ENCODE data around the gene CAMSAP1. TPM values are rescaled to one million over a fixed set of nuclear protein-coding genes. Genes with fewer than 3 reads are reported as not detected.

The CAMSAP1 gene
- total RNA-seq, 1 experiment from 2014 or later, result 16.7 TPM

DNA sequence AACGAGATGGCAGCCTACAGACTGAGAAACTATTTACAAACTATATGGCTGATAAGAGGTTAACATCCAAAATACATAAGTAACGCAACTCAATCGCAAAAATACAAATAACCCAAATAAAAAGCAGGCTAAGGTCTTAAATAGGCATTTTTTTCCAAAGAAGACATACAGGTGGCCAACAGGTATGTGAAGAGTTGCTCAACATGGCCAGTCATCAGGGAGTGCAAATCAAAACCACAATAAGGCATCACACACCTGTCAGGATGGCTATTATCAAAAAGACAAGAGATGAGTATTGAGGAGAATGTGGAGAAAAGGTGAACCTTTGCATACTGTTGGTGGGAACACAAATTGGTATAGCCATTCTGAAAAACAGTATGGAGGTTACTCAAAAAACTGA lies 73.5 kb downstream of the CAMSAP1 start:
- no peak overlapping the region for H3K4me3 ChIP-seq
- no peak overlapping the region for H2AFZ ChIP-seq
- H3K4me2 ChIP-seq, result no peak overlapping the region
- no peaks in the 10 kb centered on the region for H3K79me2 ChIP-seq (ENCODE audit: low read depth)
- TF ChIP-seq, protein P1, sequence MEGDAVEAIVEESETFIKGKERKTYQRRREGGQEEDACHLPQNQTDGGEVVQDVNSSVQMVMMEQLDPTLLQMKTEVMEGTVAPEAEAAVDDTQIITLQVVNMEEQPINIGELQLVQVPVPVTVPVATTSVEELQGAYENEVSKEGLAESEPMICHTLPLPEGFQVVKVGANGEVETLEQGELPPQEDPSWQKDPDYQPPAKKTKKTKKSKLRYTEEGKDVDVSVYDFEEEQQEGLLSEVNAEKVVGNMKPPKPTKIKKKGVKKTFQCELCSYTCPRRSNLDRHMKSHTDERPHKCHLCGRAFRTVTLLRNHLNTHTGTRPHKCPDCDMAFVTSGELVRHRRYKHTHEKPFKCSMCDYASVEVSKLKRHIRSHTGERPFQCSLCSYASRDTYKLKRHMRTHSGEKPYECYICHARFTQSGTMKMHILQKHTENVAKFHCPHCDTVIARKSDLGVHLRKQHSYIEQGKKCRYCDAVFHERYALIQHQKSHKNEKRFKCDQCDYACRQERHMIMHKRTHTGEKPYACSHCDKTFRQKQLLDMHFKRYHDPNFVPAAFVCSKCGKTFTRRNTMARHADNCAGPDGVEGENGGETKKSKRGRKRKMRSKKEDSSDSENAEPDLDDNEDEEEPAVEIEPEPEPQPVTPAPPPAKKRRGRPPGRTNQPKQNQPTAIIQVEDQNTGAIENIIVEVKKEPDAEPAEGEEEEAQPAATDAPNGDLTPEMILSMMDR (conservative IDR thresholded peaks at IDR 0.05), result no peak
- no peak for TF ChIP-seq EZH2 (IDR thresholded peaks at IDR 0.05; ENCODE audit: low read depth)
- H3K9me2 ChIP-seq (ENCODE audit: insufficient read depth), result no peaks in the 10 kb centered on the region
- DNase-seq, result no peak
- H3K27ac ChIP-seq, result no peak overlapping the region
- ChIA-PET POLR2A (ENCODE audit: unreplicated experiment) (no interaction called here), CTCF (no interaction called here)
- no TSS peak for BruUV-seq (replicated peaks)
- intact Hi-C loops (cut with micrococcal nuclease; ENCODE audit: unreplicated experiment), result no loop called here
- H3F3A ChIP-seq (ENCODE audit: insufficient read depth, low read depth), result no peaks in the 10 kb centered on the region
- H4K20me1 ChIP-seq (ENCODE audit: insufficient read depth), result no peaks in the 10 kb centered on the region
- no peaks in the 10 kb centered on the region for H3K9me3 ChIP-seq (ENCODE audit: insufficient read depth, low read depth)
- no peaks in the 10 kb centered on the region for H3K27me3 ChIP-seq (ENCODE audit: insufficient read depth, low read depth)
- H3K4me1 ChIP-seq (replicated peaks; ENCODE audit: insufficient read depth), result no peaks in the 10 kb centered on the region
- no peaks in the 10 kb centered on the region for H3K36me3 ChIP-seq (ENCODE audit: low read depth)

DNA sequence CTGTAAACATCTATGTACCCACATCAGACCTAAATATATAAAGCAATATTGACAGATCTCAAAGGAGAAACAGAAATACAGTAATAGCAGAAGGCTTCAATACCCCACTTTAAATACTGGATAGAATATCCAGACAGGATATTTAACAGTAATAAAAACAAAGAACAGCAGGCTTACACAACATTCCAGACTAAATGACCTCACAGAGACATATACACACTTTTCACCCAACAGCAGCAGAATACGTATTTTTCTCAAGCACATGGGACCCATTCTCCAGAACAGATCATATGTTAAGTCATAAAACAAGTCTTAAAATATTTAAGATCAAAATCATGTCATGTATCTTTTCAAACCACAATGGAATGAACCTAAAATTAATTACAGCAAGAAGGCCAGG lies 76.8 kb downstream of the CAMSAP1 start:
- Histone ChIP-seq H3K4me2 (no peak overlapping the region), H3K36me3 (ENCODE audit: low read depth) (no peaks in the 10 kb centered on the region), H3K27me3 (ENCODE audit: insufficient read depth, low read depth) (no peaks in the 10 kb centered on the region), H3K9me2 (ENCODE audit: insufficient read depth) (no peaks in the 10 kb centered on the region), H3K9me3 (ENCODE audit: insufficient read depth, low read depth) (no peaks in the 10 kb centered on the region), H2AFZ (no peak overlapping the region), H3K4me3 (no peak overlapping the region), H4K20me1 (ENCODE audit: insufficient read depth) (no peaks in the 10 kb centered on the region), H3K27ac (no peak overlapping the region), H3K79me2 (ENCODE audit: low read depth) (no peaks in the 10 kb centered on the region), H3K4me1 (replicated peaks; ENCODE audit: insufficient read depth) (no peaks in the 10 kb centered on the region), H3F3A (ENCODE audit: insufficient read depth, low read depth) (no peaks in the 10 kb centered on the region)
- DNase-seq, result no peak
- POLR2A ChIA-PET (ENCODE audit: unreplicated experiment), result no interaction called here
- intact Hi-C loops (cut with micrococcal nuclease; ENCODE audit: unreplicated experiment), result no loop called here
- TF ChIP-seq EZH2 (IDR thresholded peaks at IDR 0.05; ENCODE audit: low read depth), result no peak
- TF ChIP-seq, protein P1 (conservative IDR thresholded peaks at IDR 0.05), result no peak
- CTCF ChIA-PET, result no interaction called here
- BruUV-seq (replicated peaks), result no TSS peak

DNA sequence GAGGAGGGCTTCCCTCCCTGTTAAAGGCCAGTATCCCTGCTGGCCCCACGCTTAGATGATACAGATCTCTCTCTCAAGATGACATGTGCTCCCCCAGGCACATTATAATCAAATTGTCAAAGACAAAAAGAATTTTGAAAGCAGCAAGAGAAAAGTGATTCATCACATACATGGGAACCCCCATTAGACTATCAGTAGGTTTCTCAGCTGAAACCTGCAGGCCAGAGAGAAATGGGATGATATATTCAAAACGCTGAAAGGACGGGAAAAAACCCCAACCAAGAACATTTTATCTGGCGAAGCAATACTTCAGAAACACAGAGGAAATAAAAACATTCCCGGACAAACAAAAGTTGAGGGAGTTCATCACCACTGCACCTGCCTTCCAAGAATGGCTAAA lies 78.7 kb downstream of the CAMSAP1 start:
- TF ChIP-seq, protein P1 (conservative IDR thresholded peaks at IDR 0.05), result no peak
- no peak for TF ChIP-seq EZH2 (IDR thresholded peaks at IDR 0.05; ENCODE audit: low read depth)
- no peak overlapping the region for H3K27ac ChIP-seq
- intact Hi-C loops (cut with micrococcal nuclease; ENCODE audit: unreplicated experiment), result no loop called here
- ChIA-PET POLR2A (ENCODE audit: unreplicated experiment) (no interaction called here), CTCF (no interaction called here)
- H3K9me3 ChIP-seq (ENCODE audit: insufficient read depth, low read depth), result no peaks in the 10 kb centered on the region
- H3F3A ChIP-seq (ENCODE audit: insufficient read depth, low read depth), result no peaks in the 10 kb centered on the region
- no peaks in the 10 kb centered on the region for H4K20me1 ChIP-seq (ENCODE audit: insufficient read depth)
- no peak overlapping the region for H2AFZ ChIP-seq
- H3K27me3 ChIP-seq (ENCODE audit: insufficient read depth, low read depth), result no peaks in the 10 kb centered on the region
- no peak overlapping the region for H3K4me3 ChIP-seq
- no peaks in the 10 kb centered on the region for H3K36me3 ChIP-seq (ENCODE audit: low read depth)
- H3K9me2 ChIP-seq (ENCODE audit: insufficient read depth), result no peaks in the 10 kb centered on the region
- no peak overlapping the region for H3K4me2 ChIP-seq
- no peaks in the 10 kb centered on the region for H3K4me1 ChIP-seq (replicated peaks; ENCODE audit: insufficient read depth)
- DNase-seq, result no peak
- BruUV-seq (replicated peaks), result no TSS peak
- H3K79me2 ChIP-seq (ENCODE audit: low read depth), result no peaks in the 10 kb centered on the region

Data from PC-9 (cell line).